Vagina (tissue), 2 donors: ENCODE measurements around the gene PXDN. TPM values are rescaled to one million over a fixed set of nuclear protein-coding genes. Genes with fewer than 3 reads are reported as not detected.

Source experiments
- DNase-seq, 2 donors: peaks; one replicate each; pipeline ENCODE4 v3.0.0-alpha.2; 2017; ENCODE audit errors: extremely low spot score in 2 of 2
- H3K27ac ChIP-seq: fragments of 200-600 bp; sonication (generic); one replicate; pipeline ENCODE4 v1.5.1; 2019
- H3K27me3 ChIP-seq: fragments of 200-600 bp; sonication (generic); one replicate; pipeline ENCODE4 v1.5.1; 2019
- H3K36me3 ChIP-seq, 2 donors: fragments of 200-600 bp; sonication (generic); one replicate each; pipeline ENCODE4 v1.5.1; 2017 to 2019
- H3K4me1 ChIP-seq: fragments of 200-600 bp; sonication (generic); one replicate; pipeline ENCODE4 v1.5.1; 2019
- H3K4me3 ChIP-seq, 2 donors: fragments of 200-600 bp; sonication (generic); 1 replicate in 1 of 2; 2 replicates in 1 of 2; pipeline ENCODE4 v1.5.1; 2016 to 2019
- H3K9me3 ChIP-seq: fragments of 200-600 bp; sonication (generic); one replicate; pipeline ENCODE4 v1.5.1; 2019
- CTCF ChIP-seq, 3 experiments: fragments of 450-650 bp in 2 of 3; fragments of 200-600 bp in 1 of 3; sonication (generic) in 1 of 3; IDR thresholded peaks; one replicate each; pipeline ENCODE4 v1.5.1; 2017 to 2019; ENCODE audit warnings: antibody characterized with exemption in 3 of 3, mild to moderate bottlenecking in 2 of 3, moderate library complexity in 2 of 3
- POLR2A ChIP-seq, 2 donors: fragments of 450-650 bp; IDR thresholded peaks; one replicate each; pipeline ENCODE4 v1.6.1; 2017; ENCODE audit warnings: antibody characterized with exemption in 2 of 2, mild to moderate bottlenecking in 2 of 2, moderate library complexity in 2 of 2
- POLR2AphosphoS5 ChIP-seq, 2 donors: sonication (generic); formaldehyde crosslinking; IDR thresholded peaks; one replicate each; pipeline ENCODE4 v1.9.0; 2017; ENCODE audit warnings: antibody characterized with exemption in 2 of 2, mild to moderate bottlenecking in 2 of 2, low read depth in 1 of 2; ENCODE audit not compliant: insufficient read depth in 1 of 2
- intact Hi-C: fragments of 100-400 bp; cut with DNase I; formaldehyde crosslinking; loops from one replicate; pipeline ENCODE4 v1.15.1; 2023
- total RNA-seq: library from RNA; depleted of rRNA; stranded (reverse); fragments of >200 nt; gene quantifications from one replicate; pipeline ENCODE4 v1.2.3, GENCODE V29; 2016

PXDN gene
- total RNA-seq, 1 donor from 2014 or later: 33.6 TPM

GRCh38 chr2:1688161-1688560 lies 56.2 kb downstream of the PXDN start:
- peaks cover 0 to 3% of the 10 kb centered on the region in 2 donors for H3K36me3 ChIP-seq
- H3K27ac ChIP-seq: no peak overlapping the region
- no peaks in the 10 kb centered on the region for H3K9me3 ChIP-seq
- DNase-seq: peak in 1 of 2 donors; percentile 42
- no peaks in the 10 kb centered on the region for H3K27me3 ChIP-seq
- H3K4me1 ChIP-seq: no peaks in the 10 kb centered on the region
- no peak overlapping the region for H3K4me3 ChIP-seq
- no peak for TF ChIP-seq POLR2AphosphoS5 (IDR thresholded peaks at IDR 0.05; ENCODE audit: insufficient read depth in 1 of 2, low read depth in 1 of 2)
- TF ChIP-seq POLR2A (IDR thresholded peaks at IDR 0.05): no peak
- TF ChIP-seq CTCF (IDR thresholded peaks at IDR 0.05): no peak
- intact Hi-C loops: no loop called here

- H3K27ac ChIP-seq: no peak overlapping the region
- H3K9me3 ChIP-seq: no peaks in the 10 kb centered on the region
- H3K36me3 ChIP-seq: peaks cover 0 to 3% of the 10 kb centered on the region in 2 donors
- no peaks in the 10 kb centered on the region for H3K27me3 ChIP-seq
- H3K4me3 ChIP-seq: no peak overlapping the region
- TF ChIP-seq POLR2A (IDR thresholded peaks at IDR 0.05) (no peak), CTCF (IDR thresholded peaks at IDR 0.05) (no peak), POLR2AphosphoS5 (IDR thresholded peaks at IDR 0.05; ENCODE audit: insufficient read depth in 1 of 2, low read depth in 1 of 2) (no peak)
- H3K4me1 ChIP-seq: no peaks in the 10 kb centered on the region
- peak in 1 of 2 donors; percentile 29 for DNase-seq
- intact Hi-C loops: no loop called here
Measured at GRCh38 chr2:1687254-1687653, 57.1 kb downstream of the PXDN start.

DNA sequence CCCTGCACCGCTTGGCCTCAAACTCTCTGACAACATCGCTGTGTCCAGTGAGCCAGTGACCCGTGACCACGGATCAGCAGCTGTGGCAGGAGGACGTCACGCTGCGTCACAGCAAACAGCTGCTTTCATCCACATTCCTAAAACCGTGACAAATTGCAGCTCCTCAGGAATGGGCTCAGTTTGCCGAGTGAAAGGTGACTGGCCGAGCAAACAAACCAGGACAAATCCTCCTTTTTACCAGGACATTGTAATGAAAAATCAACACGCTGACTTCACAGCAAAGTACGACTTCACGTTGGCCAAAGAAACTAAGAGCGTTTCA lies 57.6 kb downstream of the PXDN start:
- TF ChIP-seq CTCF (IDR thresholded peaks at IDR 0.05) (no peak), POLR2AphosphoS5 (IDR thresholded peaks at IDR 0.05; ENCODE audit: insufficient read depth in 1 of 2, low read depth in 1 of 2) (no peak), POLR2A (IDR thresholded peaks at IDR 0.05) (no peak)
- Histone ChIP-seq H3K9me3 (no peaks in the 10 kb centered on the region), H3K27ac (no peak overlapping the region), H3K4me1 (no peaks in the 10 kb centered on the region), H3K4me3 (no peak overlapping the region), H3K36me3 (peaks cover 0 to 3% of the 10 kb centered on the region in 2 donors), H3K27me3 (no peaks in the 10 kb centered on the region)
- peak in 1 of 2 donors; percentile 58 for DNase-seq
- intact Hi-C loops: no loop called here

- DNase-seq: peak in 1 of 2 donors; percentile 77
- intact Hi-C loops: no loop called here
- Histone ChIP-seq H3K27ac (no peak overlapping the region), H3K36me3 (peaks cover 0 to 3% of the 10 kb centered on the region in 2 donors), H3K27me3 (no peaks in the 10 kb centered on the region), H3K4me1 (no peaks in the 10 kb centered on the region), H3K9me3 (no peaks in the 10 kb centered on the region), H3K4me3 (no peak overlapping the region)
- no peak for TF ChIP-seq POLR2AphosphoS5 (IDR thresholded peaks at IDR 0.05; ENCODE audit: insufficient read depth in 1 of 2, low read depth in 1 of 2)
- no peak for TF ChIP-seq POLR2A (IDR thresholded peaks at IDR 0.05)
Measured at GRCh38 chr2:1685957-1686783, 58.1 kb downstream of the PXDN start.

DNA sequence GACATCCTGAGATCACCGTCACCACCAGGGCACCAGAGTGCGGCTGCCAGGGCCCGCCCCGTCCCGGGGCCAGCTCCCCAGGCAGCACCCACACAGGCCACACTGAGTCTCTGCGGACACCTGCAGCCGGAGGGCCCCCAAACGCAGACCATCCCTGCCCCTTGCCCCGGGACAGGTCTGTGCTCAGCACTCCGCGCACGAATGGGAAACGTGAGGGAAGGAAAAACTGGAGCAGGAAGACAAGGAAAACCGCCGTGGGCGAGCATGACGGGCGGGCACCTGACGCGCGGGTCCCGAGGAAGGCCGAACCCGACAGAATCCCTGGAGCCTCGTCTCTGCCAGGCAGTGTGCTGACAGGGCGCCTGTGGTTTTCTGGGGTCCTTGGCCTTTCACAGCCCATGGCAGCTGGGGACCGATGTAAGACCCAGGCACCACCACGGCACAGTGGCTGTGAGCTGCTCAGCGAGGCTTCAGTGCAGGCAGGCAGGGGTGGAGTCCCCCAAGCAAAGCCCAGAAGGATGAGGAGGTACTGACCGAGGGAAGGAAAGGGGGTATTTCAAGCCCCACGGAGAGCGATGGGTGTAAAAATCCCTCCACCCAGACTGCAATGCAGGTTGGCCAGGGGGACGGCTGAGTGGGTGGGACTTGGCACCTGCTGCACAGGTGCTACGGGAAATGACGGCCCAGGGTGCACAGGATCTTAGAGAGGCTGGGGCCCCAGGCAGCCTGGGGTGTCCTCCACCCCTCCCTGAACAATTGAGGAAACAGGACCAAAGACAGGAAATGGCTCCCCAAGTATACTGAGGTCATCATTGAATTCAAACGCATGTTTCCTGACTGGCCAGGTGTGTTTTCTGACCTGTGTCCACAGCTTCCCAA lies 59.0 kb downstream of the PXDN start:
- peaks cover 3 to 4% of the 10 kb centered on the region in 2 donors for H3K36me3 ChIP-seq
- no peak overlapping the region for H3K27ac ChIP-seq
- no peaks in the 10 kb centered on the region for H3K27me3 ChIP-seq
- no peaks in the 10 kb centered on the region for H3K4me1 ChIP-seq
- H3K4me3 ChIP-seq: no peak overlapping the region
- DNase-seq: peak in 1 of 2 donors; percentile 79
- intact Hi-C loops: no loop called here
- no peaks in the 10 kb centered on the region for H3K9me3 ChIP-seq
- TF ChIP-seq POLR2A (IDR thresholded peaks at IDR 0.05) (no peak), POLR2AphosphoS5 (IDR thresholded peaks at IDR 0.05; ENCODE audit: insufficient read depth in 1 of 2, low read depth in 1 of 2) (no peak), CTCF (IDR thresholded peaks at IDR 0.05) (no peak)
